GM12892 (cell line): ENCODE results near the gene SBNO1. TPM values are rescaled to one million over a fixed set of nuclear protein-coding genes. Genes with fewer than 3 reads are reported as not detected.
A peak's percentile ranks its signal among the peaks of the same experiment; 100 is the strongest.
"Not testable (repeated sequence)": the region's sequence is repeated elsewhere in the genome, so short reads cannot be mapped to it uniquely, and the experiment has no call there.

ENCODE experiments used
- DNase-seq: peaks from one replicate; pipeline ENCODE4 v3.0.0; 2011; ENCODE audit not compliant: insufficient read length
- FAIRE-seq: peaks from 2 replicates; lab custom pipeline; 2011; peaks lifted over from hg19 to GRCh38; lab: Jason Lieb, UNC
- POLR2A ChIP-seq: IDR thresholded peaks from 2 replicates; pipeline ENCODE4 v1.6.1; 2011; ENCODE audit warnings: low read depth, low read length, control low read depth
- POLR2AphosphoS5 ChIP-seq: IDR thresholded peaks from 2 replicates; pipeline ENCODE4 v1.6.1; 2011; ENCODE audit warnings: low read depth, low read length, control low read depth
- TAF1 ChIP-seq: IDR thresholded peaks from 2 replicates; pipeline ENCODE4 v1.6.1; 2011; ENCODE audit warnings: low read depth, mild to moderate bottlenecking, control low read depth, low read length, borderline replicate concordance
- polyA plus RNA-seq: library from polyadenylated mRNA; unstranded; fragments of >200 nt; gene quantifications from one replicate; pipeline ENCODE4 v1.2.1, GENCODE V29; 2012; ENCODE audit warnings: missing spikeins, inconsistent platforms; ENCODE audit not compliant: missing spikeins

Gene SBNO1
- 23.7 TPM for polyA plus RNA-seq

GRCh38 chr12:123364532-123365024, at the start of gene SBNO1:
TSS of gene SBNO1 (minus strand) at chr12:123364847. CDS start at chr12:123350441, 14,406 bp downstream.
- TF ChIP-seq TAF1 (peak; percentile 95), POLR2AphosphoS5 (peak; percentile 51; the same call in 1 of the 2 replicates), POLR2A (peak; percentile 82)
- FAIRE-seq (peak; percentile 53), DNase-seq (peak; percentile 74)

- TF ChIP-seq TAF1 (no peak), POLR2A (no peak), POLR2AphosphoS5 (no peak)
- FAIRE-seq (no peak), DNase-seq (no peak)
Observed at GRCh38 chr12:123410041-123410412, 45.4 kb upstream of the SBNO1 start.

GRCh38 chr12:123409284-123410040, 44.8 kb upstream of the SBNO1 start:
- not testable (repeated sequence) for FAIRE-seq

GRCh38 chr12:123408619-123409018, 44.0 kb upstream of the SBNO1 start:
- DNase-seq, FAIRE-seq: not testable (repeated sequence)

More at GRCh38 chr12:123409284-123410040, 44.8 kb upstream of the SBNO1 start:
- DNase-seq: not testable (repeated sequence)

GRCh38 chr12:123407934-123408333, 43.3 kb upstream of the SBNO1 start:
- FAIRE-seq: not testable (repeated sequence)

GRCh38 chr12:123407269-123407668, 42.6 kb upstream of the SBNO1 start:
- FAIRE-seq: not testable (repeated sequence)

More at GRCh38 chr12:123407934-123408333, 43.3 kb upstream of the SBNO1 start:
- DNase-seq: not testable (repeated sequence)

GRCh38 chr12:123404581-123404980, 39.9 kb upstream of the SBNO1 start:
- no peak for TF ChIP-seq POLR2A
- TF ChIP-seq TAF1: no peak
- TF ChIP-seq POLR2AphosphoS5: no peak
- no peak for FAIRE-seq

More at GRCh38 chr12:123407269-123407668, 42.6 kb upstream of the SBNO1 start:
- not testable (repeated sequence) for DNase-seq

GRCh38 chr12:123401753-123402683, 37.4 kb upstream of the SBNO1 start:
- no peak for DNase-seq
- no peak for TF ChIP-seq POLR2A
- TF ChIP-seq POLR2AphosphoS5: no peak
- no peak for TF ChIP-seq TAF1
- FAIRE-seq: no peak

More at GRCh38 chr12:123404581-123404980, 39.9 kb upstream of the SBNO1 start:
- no peak for DNase-seq

- TF ChIP-seq TAF1 (no peak), POLR2AphosphoS5 (no peak), POLR2A (no peak)
- FAIRE-seq: no peak
- no peak for DNase-seq
Observed at GRCh38 chr12:123399255-123399617, 34.6 kb upstream of the SBNO1 start.

- no peak for FAIRE-seq
- TF ChIP-seq POLR2A (no peak), TAF1 (no peak), POLR2AphosphoS5 (no peak)
- DNase-seq: no peak
Observed at GRCh38 chr12:123398550-123399254, 34.1 kb upstream of the SBNO1 start.

GRCh38 chr12:123398177-123398549, 33.5 kb upstream of the SBNO1 start:
- TF ChIP-seq POLR2AphosphoS5 (no peak), POLR2A (no peak), TAF1 (no peak)
- FAIRE-seq (no peak), DNase-seq (no peak)

GRCh38 chr12:123397400-123397799, 32.8 kb upstream of the SBNO1 start:
- FAIRE-seq (no peak), DNase-seq (no peak)

More at GRCh38 chr12:123397400-123397799, 32.8 kb upstream of the SBNO1 start:
- no peak for TF ChIP-seq TAF1
- TF ChIP-seq POLR2AphosphoS5: no peak
- TF ChIP-seq POLR2A: no peak
